Neuron (in vitro differentiated cells): ENCODE data around the gene KAZALD1.

Source experiments
- H2AFZ ChIP-seq: one replicate; pipeline ENCODE4 v1.6.1; 2013; ENCODE audit warnings: low read depth, mild to moderate bottlenecking, inconsistent platforms, low read length, moderate library complexity
- H3K27me3 ChIP-seq: one replicate; pipeline ENCODE4 v1.6.1; 2013; ENCODE audit warnings: low read length; ENCODE audit not compliant: insufficient read depth
- H3K36me3 ChIP-seq: one replicate; pipeline ENCODE4 v1.6.1; 2013; ENCODE audit warnings: low read length; ENCODE audit not compliant: insufficient read depth
- H3K4me1 ChIP-seq: one replicate; pipeline ENCODE4 v1.6.1; 2013; ENCODE audit warnings: low read length; ENCODE audit not compliant: insufficient read depth
- H3K4me3 ChIP-seq: 2 replicates; pipeline ENCODE4 v1.5.1; 2013; ENCODE audit warnings: mild to moderate bottlenecking, low read length, moderate library complexity
- H3K9me3 ChIP-seq: one replicate; pipeline ENCODE4 v1.6.1; 2013; ENCODE audit warnings: low read length

The KAZALD1 gene

DNA sequence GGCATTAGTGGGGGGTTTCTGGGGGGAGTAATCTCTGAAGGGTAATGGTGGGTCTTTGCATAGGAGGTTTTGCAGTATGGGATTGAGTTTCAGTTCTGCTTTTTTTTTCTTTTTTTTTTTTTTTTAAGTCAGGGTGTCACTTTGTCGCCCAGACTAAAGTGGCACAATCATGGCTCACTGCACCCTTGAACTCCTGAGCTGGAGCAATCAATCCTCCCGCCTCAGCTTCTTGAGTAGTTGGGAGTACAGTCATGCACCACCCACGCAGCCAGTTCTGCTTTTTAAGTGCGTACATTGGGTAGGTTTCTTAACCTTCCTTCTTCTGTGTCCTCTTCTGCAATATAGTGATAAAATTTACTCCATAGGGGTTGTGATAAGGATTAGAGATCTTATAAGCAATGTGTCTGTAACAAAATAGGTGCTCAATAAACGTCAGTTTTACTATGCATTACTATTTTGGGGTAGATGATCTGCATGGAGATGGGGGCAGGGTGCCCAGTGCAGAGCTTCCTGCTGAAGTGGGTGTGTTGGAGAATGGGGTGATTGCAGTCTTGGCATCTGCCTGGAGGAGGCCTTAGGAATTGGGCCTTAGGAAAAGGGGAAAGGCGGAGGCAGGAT lies 9.6 kb downstream of the KAZALD1 start:
- peaks cover 78% of the 10 kb centered on the region for H3K27me3 ChIP-seq

DNA sequence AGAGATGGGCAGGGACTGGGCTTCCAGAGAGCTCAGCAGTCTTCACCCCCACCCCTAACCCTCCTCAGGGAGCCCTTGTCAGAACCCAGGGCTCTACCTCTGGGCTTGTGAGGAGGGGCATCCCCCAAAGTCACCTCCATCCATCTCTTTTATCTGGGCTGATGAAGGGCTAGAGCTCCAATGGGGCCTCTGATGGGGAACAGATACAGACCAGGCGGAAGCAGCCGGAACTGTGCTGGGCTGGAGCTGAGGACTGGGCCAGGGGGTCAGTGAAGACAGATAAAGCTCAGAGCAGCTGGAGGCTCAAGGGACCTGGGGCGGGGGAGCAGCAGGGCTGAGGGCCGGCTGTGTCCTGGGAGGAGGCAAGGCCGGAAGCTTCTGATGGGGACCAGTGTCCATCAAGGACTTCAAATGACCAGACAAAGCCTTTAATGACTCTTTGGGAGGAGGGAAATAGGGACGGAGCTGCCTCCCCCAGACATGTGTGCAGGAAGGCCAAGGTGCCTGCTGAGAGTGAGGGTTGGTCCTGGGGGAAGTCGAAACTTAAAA lies 10.2 kb downstream of the KAZALD1 start:
- H3K27me3 ChIP-seq = peaks cover 75% of the 10 kb centered on the region
- H2AFZ ChIP-seq = no peak overlapping the region
- no peaks in the 10 kb centered on the region for H3K36me3 ChIP-seq

More for the DNA sequence above, 9.6 kb downstream of the KAZALD1 start:
- Histone ChIP-seq H3K4me3 (no peak overlapping the region), H3K4me1 (peaks cover 13% of the 10 kb centered on the region), H2AFZ (no peak overlapping the region), H3K9me3 (no peaks in the 10 kb centered on the region), H3K36me3 (no peaks in the 10 kb centered on the region)

DNA sequence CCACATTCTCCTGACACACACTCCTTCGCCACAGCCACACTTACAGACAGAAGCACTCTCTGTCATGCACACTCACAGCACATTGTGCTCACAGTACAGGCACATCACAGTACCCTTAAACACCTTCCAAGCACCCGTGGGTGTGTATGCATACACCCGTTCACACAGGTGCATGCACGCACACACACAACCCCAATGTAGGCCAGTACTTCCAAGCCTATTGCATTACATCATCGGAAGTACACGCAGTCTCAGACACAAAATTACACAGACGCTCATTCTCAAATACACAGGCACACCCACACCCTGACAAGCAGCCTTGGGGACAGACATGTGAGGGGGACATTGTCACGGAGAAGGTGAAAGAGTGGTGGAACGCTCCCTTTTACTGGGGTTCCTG lies 11.1 kb downstream of the KAZALD1 start:
- peaks cover 72% of the 10 kb centered on the region for H3K27me3 ChIP-seq

More for the DNA sequence above, 10.2 kb downstream of the KAZALD1 start:
- Histone ChIP-seq H3K4me1 (peaks cover 8% of the 10 kb centered on the region), H3K9me3 (no peaks in the 10 kb centered on the region), H3K4me3 (no peak overlapping the region)

DNA sequence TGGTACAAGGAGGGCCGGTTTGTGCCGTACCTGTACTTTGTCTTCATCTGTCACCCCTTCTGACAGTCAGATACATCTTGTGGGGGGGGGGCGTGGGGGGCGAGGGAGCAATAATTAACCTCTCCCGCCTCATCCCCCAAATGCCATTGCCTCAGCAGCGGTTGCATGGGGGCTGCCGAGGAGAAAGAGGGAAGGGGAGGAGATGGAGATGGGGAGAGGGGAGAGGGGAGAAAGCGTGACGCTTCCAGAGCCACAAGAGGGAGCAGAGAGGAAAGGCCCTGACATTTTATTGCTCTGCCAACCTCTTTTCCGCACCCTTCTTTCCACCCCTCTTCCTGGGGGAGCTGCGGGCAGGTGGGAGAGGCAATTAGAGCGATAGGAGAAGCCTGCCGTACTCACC lies 11.8 kb downstream of the KAZALD1 start:
- no peaks in the 10 kb centered on the region for H3K36me3 ChIP-seq
- no peak overlapping the region for H2AFZ ChIP-seq
- H3K9me3 ChIP-seq = no peaks in the 10 kb centered on the region
- no peak overlapping the region for H3K4me3 ChIP-seq
- H3K27me3 ChIP-seq = peaks cover 77% of the 10 kb centered on the region
- H3K4me1 ChIP-seq = no peaks in the 10 kb centered on the region

More for the DNA sequence above, 11.1 kb downstream of the KAZALD1 start:
- Histone ChIP-seq H2AFZ (no peak overlapping the region), H3K9me3 (no peaks in the 10 kb centered on the region), H3K4me1 (no peaks in the 10 kb centered on the region), H3K36me3 (no peaks in the 10 kb centered on the region), H3K4me3 (no peak overlapping the region)

DNA sequence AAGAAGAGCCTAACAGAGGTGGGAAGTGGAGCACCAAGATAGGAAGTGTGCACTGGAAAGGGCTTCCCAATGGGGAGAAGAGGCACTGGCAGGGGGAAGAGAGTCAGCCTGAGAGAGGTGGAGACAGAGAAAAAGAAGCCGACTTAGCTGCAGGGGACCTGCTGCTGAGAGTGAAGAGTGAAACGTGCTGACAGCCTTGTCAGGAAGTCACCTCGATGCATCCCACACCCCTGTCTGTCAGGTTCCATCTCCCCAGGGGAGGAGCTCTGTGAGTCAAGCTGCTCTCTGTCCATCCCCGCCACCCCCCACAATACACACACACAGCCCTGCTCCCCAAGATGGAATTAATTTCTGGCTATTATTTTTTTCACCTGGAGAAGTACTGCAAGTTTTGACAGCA lies 14.0 kb downstream of the KAZALD1 start:
- Histone ChIP-seq H3K36me3 (no peaks in the 10 kb centered on the region), H3K4me1 (no peaks in the 10 kb centered on the region), H3K27me3 (peaks cover 77% of the 10 kb centered on the region), H2AFZ (no peak overlapping the region), H3K4me3 (no peak overlapping the region), H3K9me3 (no peaks in the 10 kb centered on the region)

DNA sequence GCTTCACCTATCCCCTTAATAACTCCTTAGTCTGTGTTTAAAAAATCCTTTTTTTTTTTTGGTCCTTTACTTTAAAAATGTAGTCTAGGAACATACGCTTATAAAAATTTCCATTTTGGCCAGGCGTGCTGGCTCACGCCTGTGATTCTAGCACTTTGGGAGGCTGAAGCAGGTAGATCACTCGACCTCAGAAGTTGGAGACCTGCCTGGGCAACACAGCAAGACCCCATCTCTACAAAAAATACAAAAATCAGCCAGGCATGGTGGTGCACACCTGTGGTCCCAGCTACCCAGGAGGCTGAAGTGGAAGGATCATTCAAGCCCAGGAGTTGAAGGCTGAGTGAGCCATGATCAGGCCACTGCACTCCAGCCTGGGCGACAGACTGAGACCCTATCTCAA lies 14.8 kb downstream of the KAZALD1 start:
- peaks cover 77% of the 10 kb centered on the region for H3K27me3 ChIP-seq
- no peaks in the 10 kb centered on the region for H3K9me3 ChIP-seq
- H3K4me1 ChIP-seq = no peaks in the 10 kb centered on the region
- H3K36me3 ChIP-seq = no peaks in the 10 kb centered on the region
- no peak overlapping the region for H2AFZ ChIP-seq
- no peak overlapping the region for H3K4me3 ChIP-seq

DNA sequence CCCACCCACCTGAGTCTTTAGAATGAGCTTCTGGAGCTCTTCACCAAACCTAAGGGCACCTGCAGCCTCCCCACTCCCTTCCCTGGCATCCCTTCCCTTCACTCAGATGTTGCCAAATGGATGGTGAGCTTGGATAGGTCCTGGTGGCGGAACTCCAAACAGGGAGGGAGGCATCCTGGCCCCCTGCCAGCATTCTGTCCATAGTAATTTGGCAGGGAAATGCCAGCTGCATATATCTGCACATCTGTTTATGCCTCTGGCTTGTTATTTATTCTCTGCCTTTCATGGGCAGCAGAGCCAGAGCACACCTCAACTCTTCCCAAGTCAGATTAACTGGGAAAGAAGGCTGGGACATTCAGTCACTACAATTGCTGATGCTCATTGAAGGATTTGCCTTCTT lies 18.1 kb downstream of the KAZALD1 start:
- Histone ChIP-seq H2AFZ (no peak overlapping the region), H3K4me1 (no peaks in the 10 kb centered on the region), H3K27me3 (peaks cover 67% of the 10 kb centered on the region), H3K4me3 (no peak overlapping the region), H3K36me3 (no peaks in the 10 kb centered on the region), H3K9me3 (no peaks in the 10 kb centered on the region)

DNA sequence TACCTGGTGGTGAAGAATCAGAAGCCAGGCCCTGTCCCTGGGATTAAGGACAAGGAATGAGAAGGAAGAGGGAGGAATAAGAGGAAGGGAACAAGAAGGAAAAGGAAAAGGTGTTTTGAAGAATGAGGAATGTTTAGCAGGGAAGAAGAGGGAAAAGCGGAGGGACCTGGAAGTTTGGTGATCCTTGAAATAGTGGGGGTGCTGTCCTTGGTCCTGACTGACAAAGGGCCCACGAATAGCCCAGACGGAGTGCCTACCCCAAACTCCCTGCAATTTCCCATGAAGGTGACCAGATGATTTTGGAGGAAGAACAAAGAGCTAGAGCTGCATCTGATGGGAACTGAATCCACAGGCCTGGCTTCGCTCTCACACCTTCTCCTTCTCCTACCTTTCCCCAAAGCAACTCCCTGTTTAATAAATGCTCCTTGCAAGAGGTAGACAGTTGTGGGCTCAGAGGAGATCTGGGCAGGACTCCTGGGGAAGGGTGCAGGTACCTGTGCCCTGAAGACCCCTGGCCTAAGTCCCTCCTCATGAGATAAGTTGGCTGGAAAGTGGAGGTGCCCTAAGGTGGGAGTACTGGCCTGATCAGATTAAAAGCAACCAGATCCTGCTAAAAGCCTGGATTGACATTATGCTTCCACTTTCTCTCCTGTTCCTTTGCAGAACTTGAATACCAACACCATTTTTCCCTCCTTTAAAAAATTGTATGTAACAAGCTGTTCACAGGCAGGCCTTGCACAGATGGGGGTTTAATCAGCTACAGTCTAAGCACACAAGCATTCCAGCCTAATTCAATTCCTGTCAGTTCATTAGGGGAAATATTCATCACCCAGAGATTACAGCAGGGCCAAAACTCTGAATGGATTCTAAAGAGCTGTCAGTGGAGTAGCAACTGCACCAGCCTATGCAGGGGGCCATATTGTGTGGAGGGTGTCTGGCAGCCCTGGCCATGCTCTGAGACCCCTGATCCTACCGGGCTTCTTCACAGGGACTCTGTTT lies 19.4 kb downstream of the KAZALD1 start:
- Histone ChIP-seq H3K4me1 (no peaks in the 10 kb centered on the region), H3K9me3 (no peaks in the 10 kb centered on the region), H3K36me3 (no peaks in the 10 kb centered on the region), H3K27me3 (peaks cover 64% of the 10 kb centered on the region), H3K4me3 (no peak overlapping the region), H2AFZ (no peak overlapping the region)

DNA sequence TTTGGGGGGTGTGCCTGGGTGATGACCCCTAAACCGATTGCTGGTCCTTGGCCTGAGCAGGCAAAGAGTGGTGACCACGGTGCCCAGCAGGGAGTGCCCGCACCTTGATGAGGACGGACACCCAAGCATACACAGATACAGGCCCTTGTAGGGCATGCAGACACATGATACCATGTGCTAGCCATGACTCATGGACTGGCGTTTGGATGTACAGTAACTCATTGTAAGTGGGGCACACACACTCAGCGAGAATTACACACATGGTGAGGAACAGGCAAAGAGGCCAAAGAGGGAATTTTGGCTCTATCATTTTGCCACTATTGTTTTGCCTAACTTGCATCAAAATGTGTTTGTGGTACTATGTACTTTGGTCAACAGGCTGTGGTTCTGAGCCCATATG lies 24.1 kb downstream of the KAZALD1 start:
- Histone ChIP-seq H3K4me3 (no peak overlapping the region), H3K4me1 (no peaks in the 10 kb centered on the region), H3K36me3 (no peaks in the 10 kb centered on the region), H3K9me3 (no peaks in the 10 kb centered on the region), H3K27me3 (peaks cover 77% of the 10 kb centered on the region), H2AFZ (no peak overlapping the region)

DNA sequence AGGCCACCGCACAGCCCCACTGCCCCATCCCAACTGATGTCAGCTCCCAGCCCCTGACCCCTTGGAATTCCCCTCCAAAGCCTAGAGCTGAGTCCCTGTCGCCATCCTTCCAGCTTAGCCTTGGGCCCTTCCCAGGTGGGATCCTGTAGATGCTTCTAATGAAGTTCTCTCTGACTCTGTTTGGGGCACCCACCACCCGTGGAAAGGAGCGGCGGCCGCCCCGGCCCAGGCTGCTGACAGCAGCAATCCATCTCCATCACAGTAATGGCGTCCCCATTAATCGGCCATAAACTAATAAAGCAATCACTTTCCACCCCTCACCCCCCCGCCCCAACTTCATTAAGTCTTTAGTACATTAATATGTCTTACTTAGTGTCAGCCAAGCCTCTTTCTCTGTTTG lies 25.6 kb downstream of the KAZALD1 start:
- H2AFZ ChIP-seq = no peak overlapping the region
- no peak overlapping the region for H3K4me3 ChIP-seq
- H3K36me3 ChIP-seq = no peaks in the 10 kb centered on the region
- peaks cover 80% of the 10 kb centered on the region for H3K27me3 ChIP-seq
- no peaks in the 10 kb centered on the region for H3K9me3 ChIP-seq
- H3K4me1 ChIP-seq = no peaks in the 10 kb centered on the region

DNA sequence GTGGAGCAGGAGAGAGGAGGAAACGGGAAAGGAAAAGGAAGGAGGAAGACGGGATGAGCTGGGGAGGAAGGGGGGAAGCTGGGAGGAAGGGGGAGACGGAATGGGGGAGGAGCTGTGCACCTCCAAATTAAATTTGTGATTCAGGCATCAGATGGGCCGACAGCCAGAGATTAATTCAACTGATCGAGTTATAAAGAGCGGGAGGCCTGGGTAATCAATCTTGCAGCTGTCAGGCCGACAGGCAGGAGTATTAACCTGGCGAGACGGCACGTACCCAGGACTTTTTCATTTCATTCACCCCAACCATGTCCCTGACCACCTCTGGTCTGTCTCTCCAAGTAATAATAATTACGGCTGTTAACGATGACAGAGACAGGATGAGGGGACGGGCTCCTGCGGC lies 26.2 kb downstream of the KAZALD1 start:
- Histone ChIP-seq H3K27me3 (peaks cover 79% of the 10 kb centered on the region), H3K4me1 (no peaks in the 10 kb centered on the region), H3K36me3 (no peaks in the 10 kb centered on the region), H3K4me3 (no peak overlapping the region), H3K9me3 (no peaks in the 10 kb centered on the region), H2AFZ (no peak overlapping the region)

DNA sequence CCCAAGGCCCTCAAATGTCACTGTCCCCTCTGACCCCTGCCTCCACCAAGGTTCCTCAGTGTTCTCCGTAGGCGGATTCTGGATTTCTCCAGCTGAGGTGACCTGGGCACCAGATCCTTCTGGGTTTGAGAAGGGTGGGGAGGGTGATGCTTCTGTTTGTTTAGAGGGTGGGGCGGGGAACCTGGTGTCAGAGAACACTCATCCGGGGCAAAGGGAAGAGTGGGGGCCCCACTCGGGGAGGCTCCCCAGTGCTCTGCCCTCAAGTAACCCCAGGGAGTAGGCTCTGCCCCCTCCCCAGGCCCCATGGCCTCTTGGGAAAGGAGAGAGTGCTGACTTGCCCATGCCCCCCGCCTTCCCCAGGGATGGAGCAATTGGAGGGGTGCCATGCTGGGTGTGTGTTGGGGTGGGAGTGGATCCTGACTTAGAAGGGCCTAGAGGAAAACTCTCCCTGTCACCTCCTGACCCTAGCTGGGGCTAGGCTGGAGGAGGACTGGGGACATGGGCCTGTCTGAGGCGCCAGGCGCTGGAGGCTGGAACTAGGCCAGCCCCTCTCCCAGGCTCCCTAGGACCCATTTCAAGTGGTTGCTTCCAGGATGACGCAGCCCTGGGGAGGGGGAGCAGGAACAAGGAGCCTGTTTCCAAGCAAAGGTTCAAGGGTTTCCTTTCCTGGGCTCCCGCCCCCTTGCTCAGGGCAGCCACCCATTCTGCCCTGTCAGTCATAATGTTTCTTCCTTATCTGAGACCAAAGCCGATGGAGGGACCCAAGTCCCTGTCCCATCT lies 27.9 kb downstream of the KAZALD1 start:
- Histone ChIP-seq H3K4me3 (no peak overlapping the region), H3K9me3 (no peaks in the 10 kb centered on the region), H3K27me3 (peaks cover 87% of the 10 kb centered on the region), H3K4me1 (peaks cover 6% of the 10 kb centered on the region), H3K36me3 (no peaks in the 10 kb centered on the region), H2AFZ (no peak overlapping the region)
